ENCODE results near the gene DPM3. TPM values are rescaled to one million over a fixed set of nuclear protein-coding genes. Genes with fewer than 3 reads are reported as not detected.

Gene DPM3
- total and polyA plus RNA-seq, 2 experiments from 2014 or later, result 13.6 to 71.4 TPM

- Histone ChIP-seq H3K4me3 (no peak overlapping the region), H3K4me2 (no peak overlapping the region), H3F3A (replicated peaks; ENCODE audit: low read depth) (no peaks in the 10 kb centered on the region), H3K36me3 (ENCODE audit: insufficient read depth) (no peaks in the 10 kb centered on the region), H3K27me3 (ENCODE audit: insufficient read depth) (no peaks in the 10 kb centered on the region), H3K79me2 (replicated peaks; ENCODE audit: insufficient read depth) (no peaks in the 10 kb centered on the region), H3K9me2 (ENCODE audit: insufficient read depth) (no peaks in the 10 kb centered on the region), H3K27ac (ENCODE audit: low read depth) (no peak overlapping the region), H3K4me1 (ENCODE audit: insufficient read depth) (no peaks in the 10 kb centered on the region), H2AFZ (no peak overlapping the region), H4K20me1 (replicated peaks; ENCODE audit: insufficient read depth) (no peaks in the 10 kb centered on the region)
- Mint-ChIP-seq H3K36me3 (ENCODE audit: low read depth) (no peaks in the 10 kb centered on the region), H3K4me3 (no peak overlapping the region), H3K27ac (no peak overlapping the region), H3K4me1 (no peaks in the 10 kb centered on the region), H3K9me3 (no peaks in the 10 kb centered on the region), H3K27me3 (ENCODE audit: insufficient read depth, low read depth, poor library complexity) (peaks cover 1% of the 10 kb centered on the region)
- ATAC-seq (no peak), DNase-seq (ENCODE audit: low spot score) (no peak)
- TF ChIP-seq EZH2 (IDR thresholded peaks at IDR 0.05; ENCODE audit: low read depth, unreplicated experiment) (no peak), JUNB (IDR thresholded peaks at IDR 0.05; ENCODE audit: unreplicated experiment) (no peak), NANOG (IDR thresholded peaks at IDR 0.05; ENCODE audit: borderline replicate concordance) (no peak), CTCF (conservative IDR thresholded peaks at IDR 0.05; ENCODE audit: low read depth in 2 of 2) (no peak), ZNF462 (CRISPR knock-in tag; IDR thresholded peaks at IDR 0.05) (no peak), POLR2AphosphoS5 (IDR thresholded peaks at IDR 0.05; ENCODE audit: low read depth) (no peak), EZH2phosphoT487 (IDR thresholded peaks at IDR 0.05; ENCODE audit: unreplicated experiment) (no peak), ZNF331 (CRISPR knock-in tag; IDR thresholded peaks at IDR 0.05; ENCODE audit: low read depth) (no peak), ETS1 (IDR thresholded peaks at IDR 0.05) (no peak), ZNF114 (CRISPR knock-in tag; IDR thresholded peaks at IDR 0.05) (no peak), REST (IDR thresholded peaks at IDR 0.05; ENCODE audit: unreplicated experiment) (no peak)
These were observed 35.5 kb downstream of the DPM3 start for GRCh38 chr1:155104605-155105534.
